CD4-positive, alpha-beta T cell treated with Interleukin-4 for 4 hours (primary cell): ENCODE results near the gene BLCAP.
"Not testable (repeated sequence)": the region's sequence is repeated elsewhere in the genome, so short reads cannot be mapped to it uniquely, and the experiment has no call there.

Experiments used
- DNase-seq: peaks from one replicate; pipeline ENCODE4 v3.0.0-alpha.2; 2020

Gene BLCAP

DNA sequence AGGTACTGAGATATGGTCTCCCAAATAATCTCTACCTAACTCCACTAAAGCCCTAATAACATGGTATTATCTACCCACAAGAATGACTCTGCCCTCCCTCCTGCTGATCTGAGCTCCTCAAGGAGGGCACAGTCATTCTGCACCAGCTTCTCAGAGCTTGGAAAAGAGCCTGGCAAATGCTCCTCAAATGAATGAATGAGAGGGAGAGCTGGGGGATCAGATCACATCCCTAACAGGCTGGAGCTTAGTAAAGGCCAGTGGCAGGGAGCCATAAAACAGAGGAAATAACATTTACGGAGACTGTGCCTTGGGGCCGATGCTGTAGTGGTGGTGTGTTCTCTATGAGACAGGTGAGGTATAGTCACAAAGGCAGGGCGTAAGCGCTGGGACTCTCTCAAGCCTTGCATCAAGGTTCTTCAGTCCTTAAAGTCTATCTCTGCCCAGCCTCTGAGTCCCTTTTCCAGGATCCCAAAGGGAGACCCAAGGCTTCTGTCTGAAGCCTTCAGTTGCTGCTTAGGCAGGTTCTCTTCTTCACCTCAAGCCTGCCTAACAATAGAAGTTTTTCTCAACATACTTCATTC, 13.8 kb downstream of the BLCAP start:
- DNase-seq: no peak

DNA sequence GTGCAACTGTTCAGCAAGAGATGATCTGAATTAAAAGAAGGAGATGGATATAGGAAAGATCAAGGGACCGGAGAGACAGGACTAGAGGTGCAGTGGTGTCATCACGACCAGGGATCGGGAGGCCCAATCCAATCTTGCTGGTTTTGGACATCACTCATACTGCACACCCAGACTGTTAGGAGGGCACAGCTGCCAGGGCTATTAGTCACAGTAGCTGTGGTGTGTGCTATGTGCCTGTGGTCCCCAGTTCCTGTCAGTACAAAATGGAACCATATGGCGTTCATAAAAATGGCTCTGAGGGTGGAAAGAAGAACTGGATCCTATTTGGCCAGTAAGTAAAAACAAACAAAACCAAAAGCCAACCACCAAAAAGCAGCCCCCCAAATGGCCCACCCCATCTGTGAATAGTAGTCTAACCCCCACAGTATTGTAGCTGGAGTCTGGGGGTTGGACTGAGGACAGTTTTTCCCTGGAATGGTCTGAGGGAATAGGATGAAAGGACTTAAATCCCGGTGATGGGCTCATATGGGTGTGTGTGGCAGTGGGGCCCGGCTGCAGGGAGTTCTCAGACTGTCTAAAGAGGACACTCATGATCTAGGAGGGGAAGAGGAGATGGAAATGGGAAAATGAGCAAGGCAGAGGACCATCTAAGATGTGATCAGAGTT, 15.9 kb downstream of the BLCAP start:
- DNase-seq: no peak

GRCh38 chr20:37510226-37510625, 17.4 kb downstream of the BLCAP start:
- no peak for DNase-seq

GRCh38 chr20:37506152-37506725, 21.4 kb downstream of the BLCAP start:
- no peak for DNase-seq

DNA sequence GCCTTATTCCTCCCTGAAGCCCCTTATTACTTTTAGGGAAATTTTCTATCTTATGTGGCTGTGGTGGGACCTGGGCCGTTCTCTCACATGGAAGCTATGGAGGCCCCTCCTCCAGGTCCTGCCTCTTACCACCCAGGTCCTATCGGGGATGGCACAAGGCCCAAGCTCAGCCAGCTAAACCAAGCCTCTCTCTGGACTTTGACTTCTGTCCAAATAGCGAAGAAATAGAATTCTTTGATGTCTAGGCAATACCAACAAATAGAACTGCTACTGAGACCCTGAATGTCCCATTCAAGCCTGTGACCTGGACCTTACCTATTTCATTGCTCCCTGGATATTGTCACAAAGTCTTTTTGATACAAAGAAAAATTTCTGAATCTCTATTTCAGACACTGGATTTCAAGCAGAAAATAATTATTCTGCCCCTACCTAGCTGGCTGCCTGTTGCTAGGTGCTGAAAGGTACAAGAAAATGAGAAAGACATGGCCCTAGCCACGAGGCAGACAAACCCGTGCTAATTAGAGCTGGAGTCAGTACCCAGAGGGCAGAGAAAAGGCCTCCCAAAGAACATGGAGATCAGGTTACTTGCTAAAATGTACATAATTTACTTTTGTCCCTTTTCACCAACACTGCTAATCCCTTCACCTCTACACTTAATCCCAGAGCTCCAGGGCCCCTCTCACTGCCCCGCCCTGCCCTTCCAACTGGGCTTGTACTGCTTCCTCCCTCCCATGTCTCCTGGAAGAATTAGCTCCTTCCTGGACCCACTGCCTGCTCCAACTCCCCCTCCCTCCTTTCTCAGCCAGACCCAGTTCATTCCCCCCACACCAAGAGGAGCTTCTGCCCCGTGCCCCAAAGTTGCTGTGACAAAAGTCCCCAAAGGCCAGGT, 22.2 kb downstream of the BLCAP start:
- no peak for DNase-seq

- no peak for DNase-seq
Measured at GRCh38 chr20:37504404-37505096, 23.1 kb downstream of the BLCAP start.

DNA sequence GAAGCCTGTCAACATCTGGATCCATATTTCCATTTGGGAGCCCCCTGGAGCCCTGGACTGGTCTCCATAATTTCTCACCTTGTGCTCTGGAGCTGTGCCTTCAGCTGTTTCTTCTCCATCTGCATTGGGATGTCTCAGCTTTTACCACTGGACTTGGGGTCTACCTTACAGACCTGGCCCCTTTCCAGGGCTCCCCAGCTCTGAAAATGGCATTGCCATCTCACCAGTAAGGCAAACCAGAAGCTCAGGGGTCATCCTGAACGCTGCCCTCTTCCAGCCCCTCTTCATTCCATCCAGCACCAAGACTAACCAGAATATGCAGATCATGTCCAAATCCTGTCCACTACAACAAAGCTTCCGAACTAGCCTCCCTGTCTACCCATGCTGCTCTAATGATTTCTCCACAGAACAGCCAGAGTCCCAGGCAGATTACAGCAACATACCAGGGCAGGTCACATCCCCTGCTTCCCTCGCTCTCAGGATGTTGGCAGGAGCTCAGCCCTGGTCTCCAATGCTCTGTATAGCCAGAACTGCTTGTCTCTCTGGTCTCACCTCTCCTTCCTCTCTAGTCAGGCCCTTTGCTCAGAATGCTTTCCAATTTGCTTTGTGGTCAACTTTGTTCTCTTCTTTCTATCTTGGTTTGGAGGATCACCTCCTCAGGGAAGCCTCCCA, 24.3 kb downstream of the BLCAP start:
- no peak for DNase-seq

- no peak for DNase-seq
Measured at GRCh38 chr20:37502654-37503053, 25.0 kb downstream of the BLCAP start.

DNA sequence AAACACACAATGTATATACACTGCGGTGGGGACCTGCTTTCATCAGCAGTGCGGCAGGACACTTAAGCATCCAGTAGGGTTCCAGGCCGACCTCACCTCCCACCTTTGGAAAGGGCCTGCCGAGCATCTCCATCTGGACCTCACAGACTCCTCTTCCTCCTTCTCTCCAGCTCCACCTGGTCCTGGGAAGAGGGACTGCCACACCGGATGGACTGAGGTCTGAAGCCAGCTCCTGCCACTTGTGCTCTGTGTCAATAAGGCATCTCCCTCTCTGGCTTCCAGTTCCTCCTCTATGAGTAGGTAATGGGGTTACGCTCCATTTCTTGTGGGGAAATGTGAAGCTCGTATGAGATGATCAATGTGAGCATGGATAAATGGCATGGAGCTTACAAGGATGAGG, 25.7 kb downstream of the BLCAP start:
- no peak for DNase-seq

- no peak for DNase-seq
Measured at GRCh38 chr20:37500311-37500710, 27.4 kb downstream of the BLCAP start.

DNA sequence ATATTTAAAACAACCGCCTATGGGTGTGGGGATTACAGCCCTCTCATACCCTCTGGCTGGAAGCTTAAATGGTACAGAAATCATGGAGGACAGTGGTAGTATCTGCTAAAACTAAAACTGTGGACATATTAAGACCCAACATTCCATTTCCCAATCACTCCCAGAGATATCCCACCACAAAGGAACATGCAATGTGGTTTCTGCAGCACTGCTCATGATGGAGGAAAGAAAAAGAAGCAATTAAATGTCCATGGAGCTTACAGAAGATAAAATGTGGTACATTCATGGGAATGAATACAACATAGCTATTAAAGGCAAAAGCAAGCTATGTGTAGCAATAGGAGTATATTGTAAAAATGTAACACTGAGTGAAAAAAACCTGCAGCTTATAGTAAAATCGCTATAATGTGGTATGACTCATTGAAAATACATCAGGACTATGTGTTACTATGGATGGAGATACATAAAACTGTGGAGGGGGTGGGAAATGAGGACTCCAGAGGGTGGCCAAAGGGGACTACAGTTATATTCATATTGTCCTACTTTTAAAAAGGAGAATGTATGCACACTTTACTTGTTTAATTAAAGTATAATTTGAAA, 29.5 kb downstream of the BLCAP start:
- no peak for DNase-seq

DNA sequence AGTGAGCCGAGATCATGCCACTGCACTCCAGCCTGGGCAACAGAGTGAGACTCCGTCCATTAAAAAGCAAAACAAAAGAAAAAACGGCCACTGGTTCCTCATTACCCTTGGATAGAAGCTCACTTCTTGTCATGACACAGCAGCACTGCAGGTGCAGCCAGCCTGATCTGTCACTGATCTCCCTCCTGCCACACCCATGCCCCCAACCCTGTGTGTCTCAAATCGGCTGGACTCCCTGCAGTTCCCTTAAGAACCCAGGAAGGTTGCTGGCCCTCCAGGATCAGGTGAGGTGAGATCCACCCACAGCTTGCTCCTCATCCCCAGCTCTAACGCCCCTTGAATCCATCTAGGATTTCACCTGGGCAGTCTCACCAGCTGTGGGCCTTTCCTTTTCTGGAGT, 32.9 kb downstream of the BLCAP start:
- DNase-seq: no peak

DNA sequence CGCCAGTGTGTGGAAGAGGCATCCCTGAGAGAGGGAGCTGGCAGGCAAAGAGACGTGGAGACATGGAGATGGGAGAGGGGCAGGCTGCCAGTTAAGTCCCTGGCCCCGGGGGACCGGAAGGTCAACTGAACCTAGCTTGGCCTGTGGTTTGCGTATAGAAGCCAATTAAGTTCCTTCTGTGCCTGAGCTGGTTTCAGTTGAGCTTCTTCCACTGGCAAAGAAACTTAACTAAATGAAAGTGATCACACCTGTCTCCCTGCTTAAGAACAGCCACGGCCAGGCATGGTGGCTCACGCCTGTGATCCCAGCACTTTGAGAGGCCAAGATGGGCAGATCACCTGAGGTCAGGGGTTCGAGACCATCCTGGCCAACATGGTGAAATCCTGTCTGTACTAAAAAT, 33.4 kb downstream of the BLCAP start:
- no peak for DNase-seq

- DNase-seq: no peak
Measured at GRCh38 chr20:37492945-37493344, 34.7 kb downstream of the BLCAP start.

DNA sequence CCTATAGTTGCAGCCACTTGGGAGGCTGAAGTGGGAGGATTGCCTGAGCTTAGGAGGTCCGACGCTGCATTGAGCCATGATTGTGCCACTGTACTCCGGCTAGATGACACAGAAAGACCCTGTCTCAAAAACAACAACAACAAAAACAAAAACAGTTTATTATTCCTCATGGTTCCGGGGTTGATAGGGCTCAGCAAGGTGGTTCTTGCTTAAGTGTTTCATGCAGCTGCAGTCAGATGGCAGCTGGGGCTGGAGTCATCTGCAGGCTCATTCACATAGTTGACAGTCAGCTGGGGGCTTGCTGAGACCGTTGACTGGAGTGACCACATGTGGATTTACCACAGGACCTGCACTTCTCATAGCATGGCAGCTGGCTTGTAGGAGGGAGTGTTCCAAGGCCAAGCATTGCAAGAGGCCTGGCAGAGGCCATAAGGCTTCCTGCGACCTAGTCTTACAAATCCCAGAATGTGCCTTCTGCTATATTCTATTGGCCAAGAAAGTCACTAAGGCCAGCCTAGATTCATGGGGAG, 35.5 kb downstream of the BLCAP start:
- DNase-seq: no peak

- DNase-seq: no peak
Measured at GRCh38 chr20:37490663-37491350, 36.9 kb downstream of the BLCAP start.

DNA sequence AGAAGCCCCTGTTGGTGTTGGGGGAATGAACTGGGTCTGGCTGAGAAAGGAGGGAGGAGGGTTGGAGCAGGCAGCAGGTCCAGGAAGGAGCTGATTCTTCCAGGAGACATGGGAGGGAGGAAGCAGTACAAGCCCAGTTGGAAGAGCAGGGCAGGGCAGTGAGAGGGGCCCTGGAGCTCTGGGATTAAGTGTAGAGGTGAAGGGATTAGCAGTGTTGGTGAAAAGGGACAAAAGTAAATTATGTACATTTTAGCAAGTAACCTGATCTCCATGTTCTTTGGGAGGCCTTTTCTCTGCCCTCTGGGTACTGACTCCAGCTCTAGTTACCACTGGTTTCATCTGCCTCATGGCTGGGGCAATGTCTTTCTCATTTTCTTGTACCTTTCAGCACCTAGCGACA, 41.5 kb downstream of the BLCAP start:
- DNase-seq: not testable (repeated sequence)

DNA sequence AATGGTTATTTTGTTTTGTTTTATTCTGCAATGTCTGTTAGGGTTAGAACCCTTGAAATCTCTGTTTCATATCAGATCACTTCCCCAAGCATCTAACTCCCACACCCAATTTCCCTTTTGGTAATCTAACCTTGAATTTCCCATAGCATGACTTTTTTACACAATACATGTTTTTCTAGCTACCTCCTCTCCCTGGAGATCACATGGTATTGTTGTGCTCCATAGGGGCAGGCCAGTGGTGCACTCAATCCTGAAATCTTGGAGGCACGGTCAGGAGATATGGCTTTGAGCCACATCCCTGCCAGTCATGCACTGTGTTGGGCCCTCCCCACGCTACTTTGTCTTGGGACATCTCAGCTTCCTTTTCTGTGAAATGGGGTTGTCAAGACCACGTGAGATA, 43.3 kb downstream of the BLCAP start:
- no peak for DNase-seq

DNA sequence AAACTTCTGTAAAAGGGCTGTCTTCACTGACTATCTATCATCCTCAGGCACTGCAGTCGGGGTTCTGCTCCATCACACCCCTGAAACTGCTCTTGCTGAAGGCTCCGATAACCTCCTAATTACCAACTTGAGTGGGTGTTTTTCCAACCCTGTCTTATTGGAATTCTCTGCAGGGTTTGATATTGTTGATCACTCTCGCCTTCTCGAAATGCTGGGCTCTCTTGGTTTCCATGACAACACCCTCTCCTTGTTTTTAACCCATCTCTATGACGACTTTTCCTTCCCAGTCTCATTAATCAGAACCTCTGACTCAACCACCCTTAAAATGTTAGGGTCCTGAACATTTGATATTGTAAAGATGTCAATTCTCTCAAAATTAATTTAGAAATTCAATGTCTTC, 46.1 kb downstream of the BLCAP start:
- DNase-seq: no peak

GRCh38 chr20:37480919-37481318, 46.8 kb downstream of the BLCAP start:
- DNase-seq: no peak
